ENCODE results near the gene CEP131.

DNA sequence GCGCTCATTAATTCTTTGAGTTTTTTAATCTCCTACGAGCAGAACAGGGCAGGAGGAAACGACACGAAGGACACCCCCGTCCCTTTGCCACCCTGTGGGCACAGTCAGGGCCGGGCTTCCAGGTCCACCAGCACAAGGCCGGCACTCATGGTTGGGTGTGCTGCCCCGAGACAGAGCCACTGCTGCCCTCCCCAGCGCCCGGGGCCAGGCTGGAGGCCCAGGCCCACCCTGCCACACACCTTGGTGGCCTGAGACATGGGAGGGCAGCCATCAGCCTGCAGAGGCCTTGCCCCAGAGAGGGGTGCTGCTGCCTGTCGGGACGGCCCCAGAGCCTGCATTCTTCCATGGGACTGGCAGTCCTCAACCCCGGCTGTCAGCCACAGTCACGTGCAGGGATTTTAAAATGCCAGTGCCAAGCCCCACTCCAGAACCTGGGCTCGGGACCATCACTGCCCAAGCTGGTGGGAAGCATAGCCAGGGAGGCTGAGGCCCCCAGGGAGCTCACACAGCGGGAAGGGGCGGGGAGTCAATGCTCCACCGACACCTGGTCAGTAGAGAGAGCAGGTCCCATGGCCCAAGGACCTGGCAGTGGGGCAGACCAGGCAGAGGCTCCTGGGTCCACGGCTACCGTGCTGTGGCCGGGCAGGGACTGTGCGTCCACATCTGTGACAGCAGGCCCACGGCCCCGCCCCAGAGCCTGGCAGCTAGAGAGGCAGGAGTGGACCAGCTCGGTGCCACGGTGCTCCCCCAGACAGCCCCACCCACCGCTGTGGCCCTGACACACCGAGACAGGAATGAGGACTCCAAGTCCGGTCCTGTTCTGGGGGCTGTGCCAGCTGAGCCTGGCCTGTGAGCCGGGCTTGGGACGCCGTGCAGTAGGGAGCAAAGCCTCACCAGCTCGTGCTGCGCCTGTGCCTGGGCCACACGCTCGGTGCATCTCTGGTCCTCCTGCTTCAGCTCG is 27.5 kb downstream of the CEP131 start:
- TF ChIP-seq, protein P1, sequence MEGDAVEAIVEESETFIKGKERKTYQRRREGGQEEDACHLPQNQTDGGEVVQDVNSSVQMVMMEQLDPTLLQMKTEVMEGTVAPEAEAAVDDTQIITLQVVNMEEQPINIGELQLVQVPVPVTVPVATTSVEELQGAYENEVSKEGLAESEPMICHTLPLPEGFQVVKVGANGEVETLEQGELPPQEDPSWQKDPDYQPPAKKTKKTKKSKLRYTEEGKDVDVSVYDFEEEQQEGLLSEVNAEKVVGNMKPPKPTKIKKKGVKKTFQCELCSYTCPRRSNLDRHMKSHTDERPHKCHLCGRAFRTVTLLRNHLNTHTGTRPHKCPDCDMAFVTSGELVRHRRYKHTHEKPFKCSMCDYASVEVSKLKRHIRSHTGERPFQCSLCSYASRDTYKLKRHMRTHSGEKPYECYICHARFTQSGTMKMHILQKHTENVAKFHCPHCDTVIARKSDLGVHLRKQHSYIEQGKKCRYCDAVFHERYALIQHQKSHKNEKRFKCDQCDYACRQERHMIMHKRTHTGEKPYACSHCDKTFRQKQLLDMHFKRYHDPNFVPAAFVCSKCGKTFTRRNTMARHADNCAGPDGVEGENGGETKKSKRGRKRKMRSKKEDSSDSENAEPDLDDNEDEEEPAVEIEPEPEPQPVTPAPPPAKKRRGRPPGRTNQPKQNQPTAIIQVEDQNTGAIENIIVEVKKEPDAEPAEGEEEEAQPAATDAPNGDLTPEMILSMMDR (IDR thresholded peaks at IDR 0.05): no peak
- TF ChIP-seq POLR2A (IDR thresholded peaks at IDR 0.05): no peak
